Medulla oblongata (tissue), 1 donor: ENCODE results near the gene OR2V2.
A peak's percentile ranks its signal among the peaks of the same experiment; 100 is the strongest.

ENCODE experiments used
- DNase-seq: peaks from one replicate; pipeline ENCODE4 v3.0.0-alpha.2; 2015; ENCODE audit errors: extremely low spot score

OR2V2 gene

DNA sequence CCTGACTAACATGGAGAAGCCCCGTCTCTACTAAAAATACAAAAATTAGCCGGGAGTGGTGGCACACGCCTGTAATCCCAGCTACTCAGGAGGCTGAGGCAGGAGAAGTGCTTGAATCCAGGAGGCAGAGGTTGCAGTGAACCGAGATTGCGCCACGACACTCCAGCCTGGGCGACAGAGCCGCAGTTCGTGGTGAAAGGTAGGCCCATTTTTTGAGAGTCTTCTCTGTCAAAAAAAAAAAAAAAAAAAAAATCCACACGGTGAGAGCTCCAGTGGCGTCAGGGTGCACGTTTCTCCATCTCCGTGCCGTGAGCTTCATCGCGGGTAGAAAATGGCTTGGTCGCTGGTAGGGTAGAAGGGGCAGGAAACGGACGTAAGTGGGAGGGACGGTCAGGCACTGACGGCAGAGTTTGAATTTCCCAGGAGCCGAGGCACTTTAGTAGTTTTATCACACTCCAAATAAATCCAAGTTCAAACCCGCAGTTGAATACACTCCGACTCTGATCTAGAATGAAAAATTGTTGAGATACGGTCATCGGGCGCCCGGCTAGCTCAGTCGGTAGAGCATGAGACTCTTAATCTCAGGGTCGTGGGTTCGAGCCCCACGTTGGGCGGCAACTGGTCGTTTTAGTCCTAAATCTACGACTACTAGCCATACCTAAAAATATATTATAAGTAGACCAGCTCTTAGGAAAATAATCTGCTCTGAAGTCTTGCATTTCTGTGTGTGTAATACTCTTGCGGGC is 60.0 kb downstream of the OR2V2 start:
- DNase-seq = peak; percentile 77

DNA sequence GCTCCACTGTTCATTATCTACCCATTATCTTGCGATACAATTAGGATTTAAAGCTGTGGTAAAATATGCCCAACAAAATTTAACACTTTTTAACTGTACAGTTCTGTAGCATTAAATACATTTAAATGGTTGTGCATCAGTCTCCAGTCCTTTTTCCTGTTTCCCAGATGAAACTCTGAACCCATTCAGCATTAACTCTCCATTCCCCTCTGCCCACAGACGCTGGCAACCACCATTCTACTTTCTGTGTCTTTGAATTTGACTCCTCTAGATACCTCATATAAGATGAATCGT is 60.5 kb downstream of the OR2V2 start:
- no peak for DNase-seq
